ENCODE results near the gene CRAT.
"Not testable (repeated sequence)": the region's sequence is repeated elsewhere in the genome, so short reads cannot be mapped to it uniquely, and the experiment has no call there.

CRAT gene

DNA sequence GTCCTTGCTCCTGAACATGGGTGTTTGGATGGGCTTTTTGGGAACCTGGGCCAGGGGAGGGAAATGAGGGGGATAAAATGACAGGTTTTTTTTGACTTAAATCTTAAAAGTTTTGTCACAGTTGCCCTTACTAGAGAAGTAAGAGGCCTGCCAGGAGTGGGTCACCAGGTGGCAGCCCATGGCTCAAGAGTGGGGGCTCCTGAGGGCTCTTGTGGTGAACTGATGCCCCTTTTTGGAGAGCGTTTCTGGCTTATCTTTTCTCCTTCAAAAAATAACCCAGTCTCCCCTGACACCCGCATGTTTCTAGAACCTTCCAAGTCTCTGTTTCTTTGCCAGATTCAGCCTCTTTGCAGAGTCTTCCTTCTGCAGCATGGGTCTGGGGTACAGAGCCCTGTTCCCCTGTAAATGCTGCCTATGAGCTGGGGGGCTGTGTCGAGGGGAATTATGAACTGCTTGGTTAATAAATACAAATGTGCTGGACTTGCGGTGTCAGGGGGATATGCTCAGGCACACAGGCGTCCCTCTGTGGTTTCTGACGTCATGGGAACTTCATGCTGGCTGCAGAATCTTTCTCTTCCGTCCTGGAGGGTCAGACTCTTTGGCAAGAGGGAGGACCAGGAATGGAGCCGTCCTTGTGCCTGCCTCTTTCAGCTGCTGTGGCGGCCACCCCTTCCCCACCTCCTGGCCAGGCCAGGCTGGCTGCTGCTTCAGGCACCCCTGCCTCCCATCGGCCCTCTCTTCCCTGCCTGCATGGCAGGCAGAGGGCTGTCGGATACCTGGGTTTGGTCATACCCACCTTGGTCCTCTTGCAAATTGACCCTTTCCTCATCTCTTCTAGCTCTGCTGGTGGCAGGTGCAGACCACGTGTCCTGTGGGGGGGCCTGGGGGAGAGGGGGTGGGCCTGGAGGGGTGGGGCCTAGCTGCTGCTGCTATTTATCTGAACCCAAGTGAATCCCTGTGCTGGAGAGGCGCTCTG, 30.8 kb upstream of the CRAT start:
- ATAC-seq = no peak
- peak overlapping the region; percentile 67 for H3K4me3 Mint-ChIP-seq
- DNase-seq (ENCODE audit: low spot score in 2 of 2) = peak in 1 of 2 donors; percentile 54

DNA sequence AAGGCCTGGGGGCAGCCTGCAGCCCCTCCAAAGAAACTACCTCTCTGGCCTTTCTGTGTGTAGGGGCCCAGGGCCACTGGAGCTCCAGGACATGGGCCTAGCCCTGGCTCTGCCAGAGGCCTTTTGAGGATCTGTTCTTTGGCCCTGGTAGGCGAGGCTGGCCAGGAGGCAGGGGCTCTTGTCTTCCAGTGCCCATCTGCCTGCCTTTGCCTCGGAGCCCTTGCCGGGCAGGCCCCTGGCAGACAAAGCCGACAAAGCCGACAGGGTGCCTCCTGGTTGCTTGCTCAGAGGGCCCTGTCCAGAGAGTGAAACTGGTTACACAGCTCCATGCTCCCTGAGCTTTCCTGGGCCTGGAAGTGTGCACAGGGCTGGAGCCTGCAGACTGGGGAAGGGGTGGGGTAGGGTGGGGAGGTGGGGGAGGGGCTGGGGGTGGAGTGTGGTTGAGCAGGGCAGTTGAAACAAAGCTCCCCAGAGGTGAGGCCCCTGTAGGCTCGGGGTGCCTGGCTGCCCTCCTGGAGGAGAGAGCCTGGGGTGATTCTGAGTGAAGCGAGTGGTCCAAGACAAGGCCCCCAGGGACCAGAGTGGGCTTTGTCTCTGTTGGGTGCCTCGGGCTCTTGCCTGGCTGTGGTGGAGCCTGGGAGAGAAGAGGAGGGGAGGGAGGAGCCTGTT, 29.9 kb upstream of the CRAT start:
- Mint-ChIP-seq H3K4me1 (peaks cover 47% of the 10 kb centered on the region), H3K4me3 (peak overlapping the region; percentile 67), H3K9me3 (no peaks in the 10 kb centered on the region), H3K36me3 (peaks cover 51% of the 10 kb centered on the region), H3K27ac (peak overlapping the region; percentile 96)
- ATAC-seq (peak; percentile 50), DNase-seq (ENCODE audit: low spot score in 2 of 2) (peak; percentile 23 to 56)

More for the DNA sequence above, 30.8 kb upstream of the CRAT start:
- Mint-ChIP-seq H3K4me1 (peaks cover 47% of the 10 kb centered on the region), H3K36me3 (peaks cover 47% of the 10 kb centered on the region), H3K9me3 (no peaks in the 10 kb centered on the region), H3K27ac (peak overlapping the region; percentile 96)

DNA sequence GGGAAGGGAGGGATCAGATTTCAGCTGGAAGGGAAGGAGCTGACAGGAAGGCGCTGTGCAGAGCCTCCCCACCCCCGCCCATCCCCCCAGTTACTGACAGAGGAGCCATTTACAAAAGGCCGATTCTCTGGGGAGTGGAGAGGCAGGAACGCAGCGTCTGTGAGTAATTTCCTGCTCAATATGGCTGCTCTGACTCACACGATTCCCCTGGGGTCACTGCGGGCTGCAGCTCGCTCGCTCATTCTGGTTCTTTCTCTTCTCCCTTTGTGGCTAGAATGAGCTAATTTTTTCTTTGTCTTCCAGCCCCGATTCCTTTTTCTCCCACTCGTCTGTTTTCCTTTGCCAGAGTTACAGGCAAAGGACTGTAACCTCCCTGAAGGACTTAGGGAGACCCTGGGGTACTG, 29.4 kb upstream of the CRAT start:
- peak overlapping the region; percentile 67 for H3K4me3 Mint-ChIP-seq
- peak; percentile 46 to 86 for DNase-seq (ENCODE audit: low spot score in 2 of 2)
- peak overlapping the region; percentile 96 for H3K27ac Mint-ChIP-seq
- peaks cover 51% of the 10 kb centered on the region for H3K36me3 Mint-ChIP-seq
- peaks cover 47% of the 10 kb centered on the region for H3K4me1 Mint-ChIP-seq
- no peaks in the 10 kb centered on the region for H3K9me3 Mint-ChIP-seq
- ATAC-seq = peak; percentile 95

DNA sequence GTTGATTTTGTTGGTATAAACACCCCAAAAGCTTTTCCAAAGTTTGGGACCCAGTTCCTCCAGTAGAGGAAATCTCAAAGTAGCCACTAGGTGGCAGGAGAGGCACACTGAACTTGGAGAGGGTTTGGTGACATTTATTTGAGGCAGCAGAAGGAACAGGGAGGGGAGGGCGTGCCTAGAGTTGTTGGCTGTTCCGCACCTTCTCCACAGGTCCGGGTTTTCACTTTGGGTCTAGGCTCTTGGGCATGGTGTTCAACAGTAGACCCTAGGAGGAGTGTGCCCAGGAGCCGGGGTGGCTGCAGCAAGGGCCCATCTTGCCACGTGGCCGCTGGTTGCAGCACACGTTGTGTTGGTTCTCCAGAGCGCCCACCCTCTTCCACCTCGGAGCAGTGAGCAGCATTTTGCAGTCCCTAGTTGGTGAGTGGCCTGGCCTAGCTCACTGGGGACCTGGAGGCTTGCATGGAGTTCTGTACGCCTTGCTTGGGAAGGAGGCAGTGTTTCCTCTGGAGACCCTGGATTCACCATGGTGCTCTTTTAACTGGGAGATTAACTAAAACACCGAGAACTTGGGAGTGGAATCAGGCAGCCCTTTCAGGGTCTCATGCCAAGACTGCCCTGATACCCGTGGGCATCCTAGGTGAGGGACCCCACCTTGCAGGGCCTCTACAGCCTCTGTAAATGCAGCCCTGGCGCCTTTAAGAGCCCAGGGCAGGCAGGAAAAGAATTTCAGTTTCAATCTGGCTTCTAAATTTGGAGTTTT, 28.8 kb upstream of the CRAT start:
- ATAC-seq (peak; percentile 64), DNase-seq (ENCODE audit: low spot score in 2 of 2) (peak; percentile 65 to 85)
- peak overlapping the region; percentile 67 for H3K4me3 Mint-ChIP-seq
- peaks cover 47% of the 10 kb centered on the region for H3K4me1 Mint-ChIP-seq
- H3K27ac Mint-ChIP-seq = peak overlapping the region; percentile 96
- H3K36me3 Mint-ChIP-seq = peaks cover 50% of the 10 kb centered on the region
- no peaks in the 10 kb centered on the region for H3K9me3 Mint-ChIP-seq

DNA sequence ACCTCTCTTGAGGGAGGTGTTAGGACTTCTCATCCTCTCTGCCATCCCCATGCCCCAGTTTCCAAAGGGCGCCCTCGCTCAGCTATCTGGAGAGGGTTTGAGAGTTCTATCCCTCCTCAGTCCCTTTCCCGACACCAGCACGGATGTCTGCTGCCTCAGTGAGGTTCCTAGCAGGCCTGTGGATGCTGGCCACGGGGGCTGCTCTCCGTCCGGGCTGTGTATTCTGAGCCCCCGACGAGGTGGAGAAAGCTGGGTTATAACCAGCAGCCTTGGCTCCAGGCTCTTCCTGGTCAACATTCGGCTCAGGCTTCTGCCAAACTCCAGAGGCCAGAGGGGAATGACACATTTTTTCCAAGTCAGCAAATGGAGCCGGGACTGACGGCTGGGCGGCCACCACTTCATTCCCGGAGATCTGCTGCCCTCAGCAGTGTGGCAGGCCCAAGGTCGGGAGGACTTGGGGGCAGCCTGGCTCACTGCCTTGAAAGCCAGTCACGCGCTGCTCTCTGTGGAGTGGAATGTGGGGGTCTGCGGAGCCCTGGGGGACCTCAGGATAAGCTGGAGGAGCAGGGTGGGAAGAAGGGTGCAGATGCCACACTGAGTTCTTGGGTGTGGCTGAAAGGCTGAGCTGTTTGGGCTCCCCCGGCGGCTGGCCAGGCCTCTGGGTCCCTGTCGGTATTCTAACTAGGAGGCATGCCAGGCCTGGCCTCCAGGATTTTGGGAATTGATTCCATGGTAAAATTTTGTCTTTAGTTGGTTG, 28.1 kb upstream of the CRAT start:
- Mint-ChIP-seq H3K36me3 (peaks cover 46% of the 10 kb centered on the region), H3K4me3 (peak overlapping the region; percentile 67), H3K27ac (peak overlapping the region; percentile 96), H3K9me3 (no peaks in the 10 kb centered on the region), H3K4me1 (peaks cover 40% of the 10 kb centered on the region)
- ATAC-seq (no peak), DNase-seq (ENCODE audit: low spot score in 2 of 2) (peak in 1 of 2 donors; percentile 54)

DNA sequence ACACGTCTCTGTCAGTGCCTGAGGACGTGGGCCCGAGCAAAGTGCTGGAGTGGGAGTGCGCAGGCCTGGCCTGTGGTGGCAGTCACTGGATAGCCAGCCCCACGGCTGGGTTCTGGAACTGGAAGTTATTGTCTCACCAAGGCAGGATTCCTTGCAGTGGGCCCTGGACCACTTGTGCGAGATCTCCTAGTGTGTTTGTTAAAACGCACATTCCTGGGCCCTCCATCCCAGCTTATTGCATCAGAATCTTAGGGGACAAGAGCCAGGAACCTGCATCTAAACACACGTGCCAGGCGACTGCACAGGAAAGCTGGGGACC, 27.5 kb upstream of the CRAT start:
- no peak overlapping the region for H3K27ac Mint-ChIP-seq
- DNase-seq (ENCODE audit: low spot score in 2 of 2) = no peak
- no peak for ATAC-seq
- peaks cover 38% of the 10 kb centered on the region for H3K4me1 Mint-ChIP-seq
- H3K9me3 Mint-ChIP-seq = no peaks in the 10 kb centered on the region
- peaks cover 44% of the 10 kb centered on the region for H3K36me3 Mint-ChIP-seq
- H3K4me3 Mint-ChIP-seq = no peak overlapping the region

DNA sequence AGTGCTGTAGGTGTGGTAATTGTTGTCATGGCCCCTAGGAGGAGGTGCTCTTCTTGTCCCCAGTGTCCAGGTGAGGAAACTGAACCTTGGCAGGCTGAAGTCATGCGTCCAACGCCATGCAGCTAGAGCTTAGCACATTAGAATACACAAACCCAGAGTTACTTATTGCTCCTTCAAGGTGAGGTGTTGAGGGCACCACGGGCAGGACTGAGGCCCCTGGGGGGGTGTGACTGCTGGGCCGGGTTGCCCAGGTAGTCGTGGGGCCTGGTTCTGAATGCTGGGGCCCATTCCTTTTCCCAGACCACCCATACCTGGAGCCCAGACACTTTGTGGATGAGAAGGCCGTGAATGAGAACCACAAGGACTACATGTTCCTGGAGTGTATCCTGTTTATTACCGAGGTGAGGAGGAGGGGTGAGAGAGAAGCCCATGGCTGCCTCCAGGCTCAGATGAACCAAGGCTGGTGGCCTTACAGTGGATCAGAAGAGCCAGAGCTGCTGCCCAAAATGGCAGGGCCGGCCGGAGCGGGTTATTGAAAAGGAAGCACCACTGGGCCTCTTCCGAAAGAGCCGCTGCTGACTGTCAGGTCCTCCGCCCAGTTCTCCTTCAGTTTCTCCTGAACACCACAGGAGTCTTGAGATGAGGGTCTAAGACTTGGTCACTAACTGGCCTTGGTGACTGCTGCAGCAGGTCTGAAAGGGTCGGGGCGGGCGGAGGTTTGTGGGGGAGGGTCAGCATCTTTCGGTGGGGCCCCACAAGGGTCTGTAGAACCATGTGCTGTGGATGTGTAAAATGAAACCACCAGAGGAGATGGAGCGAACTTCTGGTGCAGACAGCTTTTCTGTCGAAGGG, 26.9 kb upstream of the CRAT start:
- H3K4me1 Mint-ChIP-seq = peaks cover 33% of the 10 kb centered on the region
- no peak overlapping the region for H3K27ac Mint-ChIP-seq
- H3K36me3 Mint-ChIP-seq = peaks cover 42% of the 10 kb centered on the region

DNA sequence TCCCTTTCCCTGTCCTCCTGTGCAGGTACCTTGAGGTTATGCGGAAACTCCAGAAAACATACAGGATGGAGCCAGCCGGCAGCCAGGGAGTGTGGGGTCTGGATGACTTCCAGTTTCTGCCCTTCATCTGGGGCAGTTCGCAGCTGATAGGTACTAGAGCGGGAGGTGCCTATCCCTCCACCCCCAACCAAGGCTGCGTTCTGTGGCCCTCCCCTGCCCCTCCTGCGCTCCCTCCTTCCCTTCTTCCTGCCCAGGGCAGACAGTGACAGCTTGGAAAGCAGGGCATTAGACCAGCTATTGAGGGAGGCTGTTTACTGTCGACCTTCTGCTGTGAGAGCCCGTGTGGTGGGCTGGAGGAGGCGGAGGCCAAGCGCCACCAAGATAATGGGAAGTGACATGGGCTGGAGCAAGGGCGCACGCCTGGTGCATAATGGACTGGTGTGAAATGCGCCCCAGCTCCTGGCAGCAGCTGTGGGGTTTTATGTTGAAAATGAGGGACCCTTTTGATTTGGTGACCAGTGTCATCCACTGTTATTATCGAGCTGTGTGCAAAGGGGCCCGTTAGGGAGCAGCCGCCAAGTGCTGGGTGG, 25.9 kb upstream of the CRAT start:
- H3K27ac Mint-ChIP-seq = no peak overlapping the region
- H3K4me1 Mint-ChIP-seq = peaks cover 34% of the 10 kb centered on the region
- no peaks in the 10 kb centered on the region for H3K9me3 Mint-ChIP-seq
- H3K4me3 Mint-ChIP-seq = no peak overlapping the region
- ATAC-seq (no peak), DNase-seq (ENCODE audit: low spot score in 2 of 2) (no peak)
- H3K36me3 Mint-ChIP-seq = peaks cover 44% of the 10 kb centered on the region

More for the DNA sequence above, 26.9 kb upstream of the CRAT start:
- H3K9me3 Mint-ChIP-seq = no peaks in the 10 kb centered on the region
- DNase-seq (ENCODE audit: low spot score in 2 of 2) = no peak
- no peak overlapping the region for H3K4me3 Mint-ChIP-seq
- ATAC-seq = no peak

DNA sequence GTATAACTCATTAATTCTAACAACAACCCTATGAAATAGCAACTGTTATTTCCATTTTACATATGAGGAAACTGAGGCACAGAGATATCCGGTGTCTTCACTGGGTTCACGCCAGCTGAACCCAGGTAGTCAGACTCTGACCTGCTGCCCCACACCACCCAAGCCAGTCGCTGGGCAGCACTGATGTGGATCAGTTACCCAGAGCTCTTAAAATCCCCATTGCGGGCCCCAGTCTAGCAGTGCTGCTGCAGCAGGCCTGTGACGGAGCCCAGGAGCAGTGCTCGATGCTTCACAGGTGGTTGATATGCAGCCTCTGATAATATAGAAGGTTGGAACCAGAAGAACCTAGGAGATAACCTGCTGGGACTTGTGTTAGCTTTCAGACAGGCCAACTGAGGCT, 24.9 kb upstream of the CRAT start:
- DNase-seq (ENCODE audit: low spot score in 2 of 2) (no peak), ATAC-seq (no peak)
- no peak overlapping the region for H3K4me3 Mint-ChIP-seq
- no peaks in the 10 kb centered on the region for H3K9me3 Mint-ChIP-seq
- no peak overlapping the region for H3K27ac Mint-ChIP-seq
- H3K4me1 Mint-ChIP-seq = peaks cover 25% of the 10 kb centered on the region
- peaks cover 52% of the 10 kb centered on the region for H3K36me3 Mint-ChIP-seq

DNA sequence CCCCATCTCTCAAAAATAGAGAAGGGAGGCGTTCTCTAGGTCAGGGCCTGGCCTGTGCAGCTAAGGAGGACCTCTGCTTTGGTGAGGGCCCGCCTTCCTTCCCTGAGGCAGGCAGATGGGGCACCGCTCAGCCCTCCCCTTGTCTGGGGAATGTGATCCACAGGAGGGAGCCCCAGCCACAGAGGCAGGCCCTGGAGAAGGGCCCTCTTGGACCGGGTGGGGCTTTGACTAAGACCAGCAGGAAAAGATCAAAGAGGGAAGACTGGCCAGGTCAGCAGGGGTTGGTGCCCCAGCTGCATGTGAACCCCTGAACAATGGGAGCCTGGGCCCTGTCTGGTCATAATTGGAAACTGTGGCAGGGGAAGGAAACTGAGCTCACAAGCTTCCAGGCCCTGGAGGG, 22.5 kb upstream of the CRAT start:
- Mint-ChIP-seq H3K9me3 (no peaks in the 10 kb centered on the region), H3K36me3 (peaks cover 70% of the 10 kb centered on the region), H3K4me1 (peaks cover 9% of the 10 kb centered on the region), H3K27ac (no peak overlapping the region), H3K4me3 (no peak overlapping the region)
- no peak for DNase-seq (ENCODE audit: low spot score in 2 of 2)
- ATAC-seq = no peak

DNA sequence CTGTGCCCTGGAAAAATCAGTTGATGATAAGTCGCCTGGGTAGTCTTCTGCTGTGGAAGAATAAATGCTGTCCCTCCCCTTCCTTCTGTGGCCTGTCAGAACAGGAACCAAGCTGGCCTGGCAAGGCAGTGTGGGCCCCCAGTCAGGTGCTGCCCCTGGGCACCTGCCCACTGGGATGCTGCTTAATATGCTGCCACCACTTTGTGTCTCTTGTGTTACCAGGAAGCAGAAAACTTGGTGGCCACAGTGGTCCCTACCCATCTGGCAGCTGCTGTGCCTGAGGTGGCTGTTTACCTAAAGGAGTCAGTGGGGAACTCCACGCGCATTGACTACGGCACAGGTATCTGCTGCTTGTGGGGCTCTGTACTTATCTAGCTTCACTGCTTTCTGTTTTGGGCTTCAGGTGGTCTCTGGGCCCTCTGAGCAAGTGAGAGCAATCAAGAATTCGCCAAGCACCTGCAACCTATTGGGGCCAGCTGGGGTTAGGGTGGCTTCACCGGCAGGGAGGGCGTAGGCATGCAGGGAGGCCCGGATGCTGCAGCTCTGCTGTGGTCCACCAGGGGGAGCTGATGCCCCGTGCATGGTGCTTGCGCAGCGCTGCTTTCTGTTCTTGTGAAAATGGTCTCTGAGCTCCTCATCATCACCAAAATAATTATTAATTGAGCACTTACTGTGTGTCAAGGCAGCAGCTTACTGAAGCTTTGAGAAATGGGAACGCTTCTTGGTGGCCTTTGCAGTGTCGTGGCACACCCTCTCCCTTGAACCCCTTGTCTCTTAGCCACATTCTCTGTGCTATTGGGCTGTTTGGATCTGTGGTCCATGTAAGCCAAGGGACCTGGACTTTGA, 20.9 kb upstream of the CRAT start:
- H3K4me3 Mint-ChIP-seq = no peak overlapping the region
- ATAC-seq (peak; percentile 95), DNase-seq (ENCODE audit: low spot score in 2 of 2) (peak; percentile 84 to 94)
- H3K27ac Mint-ChIP-seq = no peak overlapping the region
- H3K36me3 Mint-ChIP-seq = peaks cover 64% of the 10 kb centered on the region
- peaks cover 9% of the 10 kb centered on the region for H3K4me1 Mint-ChIP-seq
- no peaks in the 10 kb centered on the region for H3K9me3 Mint-ChIP-seq

DNA sequence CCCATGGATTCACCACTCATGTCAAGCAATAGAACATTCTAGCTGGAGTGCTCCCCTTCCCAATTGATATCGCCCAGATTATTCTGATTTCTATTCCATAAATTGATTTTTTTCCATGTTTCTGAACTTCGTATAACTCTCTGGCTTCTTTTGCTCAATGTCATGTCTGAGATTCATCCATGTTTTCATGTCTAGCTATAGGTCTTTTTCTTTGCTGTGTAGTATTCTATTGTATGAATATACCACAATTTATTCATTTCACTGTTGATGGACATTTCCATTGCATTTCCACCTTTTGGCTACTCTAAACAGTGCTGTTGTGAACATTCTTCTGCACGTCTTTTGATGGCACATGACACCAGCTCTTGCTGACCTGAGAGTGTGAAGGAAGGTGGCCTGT, 20.2 kb upstream of the CRAT start:
- no peak for DNase-seq (ENCODE audit: low spot score in 2 of 2)
- H3K9me3 Mint-ChIP-seq = no peaks in the 10 kb centered on the region
- H3K36me3 Mint-ChIP-seq = peaks cover 69% of the 10 kb centered on the region
- H3K27ac Mint-ChIP-seq = no peak overlapping the region
- H3K4me3 Mint-ChIP-seq = no peak overlapping the region
- ATAC-seq = no peak
- peaks cover 9% of the 10 kb centered on the region for H3K4me1 Mint-ChIP-seq

DNA sequence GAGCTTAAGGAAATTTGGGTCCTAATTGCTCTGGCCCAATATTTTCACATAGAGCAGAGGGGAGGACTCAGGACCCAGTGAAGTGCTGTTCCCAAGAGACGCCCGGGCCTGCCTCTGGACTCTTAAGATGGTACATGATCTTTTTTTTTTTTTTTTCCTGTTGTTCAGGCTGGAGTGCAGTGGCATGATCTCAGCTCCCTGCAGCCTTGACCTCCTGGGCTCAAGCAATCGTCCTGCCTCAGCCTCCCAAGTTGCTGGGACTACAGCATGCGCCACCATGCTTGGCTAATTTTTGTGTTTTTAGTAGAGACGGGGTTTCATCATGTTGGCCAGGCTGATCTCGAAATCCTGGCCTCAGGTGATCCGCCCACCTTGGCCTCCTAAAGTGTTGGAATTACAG, 19.7 kb upstream of the CRAT start:
- H3K36me3 Mint-ChIP-seq = peaks cover 69% of the 10 kb centered on the region
- ATAC-seq, H3K4me1 Mint-ChIP-seq: not testable (repeated sequence)

More for the DNA sequence above, 19.7 kb upstream of the CRAT start:
- not testable (repeated sequence) for H3K27ac Mint-ChIP-seq; H3K9me3 Mint-ChIP-seq; H3K4me3 Mint-ChIP-seq; DNase-seq (ENCODE audit: low spot score in 2 of 2)

Data from stimulated activated effector memory CD8-positive, alpha-beta T cell treated with anti-CD3 and anti-CD28 coated beads, Interleukin-12 subunit alpha, Interleukin-12 subunit beta, amount 100 ng/mL, for 72 hours (primary cell).